SU-DHL-6 (cell line): ENCODE measurements around the gene ARHGAP10.

ENCODE experiments used
- H2AFZ ChIP-seq: fragments of 200-600 bp; sonication (generic); 2 replicates; pipeline ENCODE4 v1.6.1; 2014; ENCODE audit warnings: low read depth, mild to moderate bottlenecking, moderate library complexity, mixed read lengths, antibody characterized with exemption, low read length; ENCODE audit not compliant: severe bottlenecking
- H3F3A ChIP-seq: fragments of 200-600 bp; shearing (Covaris generic); 2 replicates; pipeline ENCODE4 v1.6.0; 2016; ENCODE audit warnings: antibody characterized with exemption, mild to moderate bottlenecking; ENCODE audit not compliant: insufficient read depth
- H3K27ac ChIP-seq: fragments of 200-600 bp; sonication (generic); 2 replicates; pipeline ENCODE4 v1.5.1; 2016; ENCODE audit warnings: low read depth, mild to moderate bottlenecking, low read length, moderate library complexity, mixed read lengths
- H3K27me3 ChIP-seq: fragments of 200-600 bp; sonication (generic), shearing (Covaris generic); 2 replicates; pipeline ENCODE4 v1.6.0; 2014; ENCODE audit warnings: mild to moderate bottlenecking, low read length
- H3K36me3 ChIP-seq: fragments of 200-600 bp; sonication (generic); 2 replicates; pipeline ENCODE4 v1.6.1; 2014; ENCODE audit warnings: mild to moderate bottlenecking, low read length, mixed read lengths
- H3K4me2 ChIP-seq: fragments of 300-600, 200-600 bp; shearing (Covaris generic), sonication (generic); 2 replicates; pipeline ENCODE4 v1.6.0; 2014; ENCODE audit warnings: low read length, low read depth, mild to moderate bottlenecking; ENCODE audit not compliant: poor library complexity, severe bottlenecking
- H3K4me3 ChIP-seq: fragments of 200-600 bp; sonication (generic); 2 replicates; pipeline ENCODE4 v1.5.1; 2014; ENCODE audit warnings: antibody characterized with exemption, low read length, mild to moderate bottlenecking, mixed read lengths; ENCODE audit not compliant: insufficient read depth, poor library complexity, severe bottlenecking
- H3K79me2 ChIP-seq: fragments of 200-600 bp; sonication (generic); 2 replicates; pipeline ENCODE4 v1.6.1; 2014; ENCODE audit warnings: mild to moderate bottlenecking, low read length, moderate library complexity; ENCODE audit not compliant: insufficient read depth
- H3K9ac ChIP-seq: fragments of 200-600 bp; sonication (generic); 2 replicates; pipeline ENCODE4 v1.7.0; 2014; ENCODE audit warnings: mild to moderate bottlenecking, low read length
- H3K9me2 ChIP-seq: fragments of 200-600 bp; sonication (generic); replicated peaks from 2 replicates; pipeline ENCODE4 v1.6.1; 2014; ENCODE audit warnings: low read length; ENCODE audit not compliant: insufficient read depth
- H3K9me3 ChIP-seq: fragments of 200-600 bp; sonication (generic); 2 replicates; pipeline ENCODE4 v1.6.1; 2014; ENCODE audit warnings: low read length, mixed read lengths; ENCODE audit not compliant: insufficient read depth
- H4K20me1 ChIP-seq: fragments of 200-600 bp; sonication (generic); 2 replicates; pipeline ENCODE4 v1.6.1; 2014; ENCODE audit warnings: low read depth, mild to moderate bottlenecking, antibody characterized with exemption, low read length, moderate library complexity, mixed read lengths
- CTCF ChIP-seq: fragments of 200-600 bp; sonication (generic); IDR thresholded peaks from one replicate; pipeline ENCODE4 v1.5.1; 2017; ENCODE audit warnings: antibody characterized with exemption, mild to moderate bottlenecking, low read length, moderate library complexity; ENCODE audit not compliant: insufficient read depth, poor library complexity, severe bottlenecking
- EZH2phosphoT487 ChIP-seq: fragments of 200-600 bp; sonication (generic), shearing (Covaris generic); conservative IDR thresholded peaks from 2 replicates; pipeline ENCODE4 v1.6.1; 2018; ENCODE audit warnings: mild to moderate bottlenecking, antibody characterized with exemption, low read length, moderate library complexity, mixed read lengths

ARHGAP10 gene

GRCh38 chr4:148095346-148095923, 363.5 kb downstream of the ARHGAP10 start:
- Histone ChIP-seq H3K9ac (no peak overlapping the region), H4K20me1 (no peaks in the 10 kb centered on the region), H3F3A (no peaks in the 10 kb centered on the region), H3K9me3 (no peaks in the 10 kb centered on the region), H3K4me3 (no peak overlapping the region), H2AFZ (no peak overlapping the region), H3K27ac (no peak overlapping the region), H3K79me2 (no peaks in the 10 kb centered on the region), H3K36me3 (no peaks in the 10 kb centered on the region), H3K27me3 (no peaks in the 10 kb centered on the region), H3K4me2 (no peak overlapping the region), H3K9me2 (no peaks in the 10 kb centered on the region)
- no peak for TF ChIP-seq CTCF
- no peak for TF ChIP-seq EZH2phosphoT487

GRCh38 chr4:148097801-148098200, 365.9 kb downstream of the ARHGAP10 start:
- no peaks in the 10 kb centered on the region for H3K9me3 ChIP-seq
- no peaks in the 10 kb centered on the region for H3F3A ChIP-seq
- H2AFZ ChIP-seq = no peak overlapping the region
- H3K9me2 ChIP-seq = no peaks in the 10 kb centered on the region
- H3K27ac ChIP-seq = no peak overlapping the region
- no peak for TF ChIP-seq CTCF
- no peak for TF ChIP-seq EZH2phosphoT487
- H3K27me3 ChIP-seq = no peaks in the 10 kb centered on the region
- H3K4me3 ChIP-seq = no peak overlapping the region
- no peaks in the 10 kb centered on the region for H4K20me1 ChIP-seq
- no peaks in the 10 kb centered on the region for H3K79me2 ChIP-seq
- no peak overlapping the region for H3K4me2 ChIP-seq
- no peaks in the 10 kb centered on the region for H3K36me3 ChIP-seq
- H3K9ac ChIP-seq = no peak overlapping the region

- H3K79me2 ChIP-seq = no peaks in the 10 kb centered on the region
- no peak overlapping the region for H3K4me3 ChIP-seq
- H3K9me2 ChIP-seq = no peaks in the 10 kb centered on the region
- H3K9me3 ChIP-seq = no peaks in the 10 kb centered on the region
- H3F3A ChIP-seq = no peaks in the 10 kb centered on the region
- no peak overlapping the region for H3K4me2 ChIP-seq
- no peak overlapping the region for H2AFZ ChIP-seq
- no peak for TF ChIP-seq CTCF
- no peak for TF ChIP-seq EZH2phosphoT487
- H4K20me1 ChIP-seq = no peaks in the 10 kb centered on the region
- no peak overlapping the region for H3K27ac ChIP-seq
- H3K27me3 ChIP-seq = no peaks in the 10 kb centered on the region
- H3K9ac ChIP-seq = no peak overlapping the region
- H3K36me3 ChIP-seq = no peaks in the 10 kb centered on the region
Observed at GRCh38 chr4:148101235-148101634, 369.3 kb downstream of the ARHGAP10 start.
